Loucy (cell line): ENCODE results near the gene PAFAH1B2.

Experiments
- EZH2phosphoT487 ChIP-seq: fragments of 200-600 bp; IDR thresholded peaks from 2 replicates; pipeline ENCODE4 v1.6.1; 2018; ENCODE audit warnings: antibody characterized with exemption, mild to moderate bottlenecking, moderate library complexity, borderline replicate concordance
- TF ChIP-seq, protein P1 (sequence below): fragments of 200-600 bp; sonication (generic); conservative IDR thresholded peaks from 2 replicates; pipeline ENCODE4 v1.5.1; 2014; ENCODE audit warnings: mild to moderate bottlenecking, antibody characterized with exemption, low read length

DNA sequence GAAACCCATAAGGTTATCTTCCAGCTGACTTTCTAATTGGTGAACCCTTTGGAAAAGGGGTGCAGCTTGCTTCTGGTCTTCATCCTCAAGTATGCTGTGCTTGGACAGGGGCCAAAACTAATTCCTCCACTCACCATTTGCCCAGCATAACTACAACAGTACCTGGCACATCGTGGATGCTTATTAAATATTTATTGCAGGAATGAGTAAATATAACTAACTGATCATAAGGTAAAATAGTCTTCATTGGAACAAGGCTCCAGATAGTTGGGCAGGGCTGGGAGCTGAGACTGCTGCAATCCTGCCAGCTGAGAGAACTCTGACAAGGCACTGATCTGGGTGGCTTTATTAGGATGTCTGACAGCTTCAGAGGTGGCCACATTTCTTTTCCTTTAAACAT lies 32.1 kb downstream of the PAFAH1B2 start:
- TF ChIP-seq, protein P1, sequence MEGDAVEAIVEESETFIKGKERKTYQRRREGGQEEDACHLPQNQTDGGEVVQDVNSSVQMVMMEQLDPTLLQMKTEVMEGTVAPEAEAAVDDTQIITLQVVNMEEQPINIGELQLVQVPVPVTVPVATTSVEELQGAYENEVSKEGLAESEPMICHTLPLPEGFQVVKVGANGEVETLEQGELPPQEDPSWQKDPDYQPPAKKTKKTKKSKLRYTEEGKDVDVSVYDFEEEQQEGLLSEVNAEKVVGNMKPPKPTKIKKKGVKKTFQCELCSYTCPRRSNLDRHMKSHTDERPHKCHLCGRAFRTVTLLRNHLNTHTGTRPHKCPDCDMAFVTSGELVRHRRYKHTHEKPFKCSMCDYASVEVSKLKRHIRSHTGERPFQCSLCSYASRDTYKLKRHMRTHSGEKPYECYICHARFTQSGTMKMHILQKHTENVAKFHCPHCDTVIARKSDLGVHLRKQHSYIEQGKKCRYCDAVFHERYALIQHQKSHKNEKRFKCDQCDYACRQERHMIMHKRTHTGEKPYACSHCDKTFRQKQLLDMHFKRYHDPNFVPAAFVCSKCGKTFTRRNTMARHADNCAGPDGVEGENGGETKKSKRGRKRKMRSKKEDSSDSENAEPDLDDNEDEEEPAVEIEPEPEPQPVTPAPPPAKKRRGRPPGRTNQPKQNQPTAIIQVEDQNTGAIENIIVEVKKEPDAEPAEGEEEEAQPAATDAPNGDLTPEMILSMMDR = no peak
- TF ChIP-seq EZH2phosphoT487 = no peak
